Mesendoderm (in vitro differentiated cells): Measurements from ENCODE around the gene GET4.

Experiments used
- DNase-seq: peaks from one replicate; pipeline ENCODE4 v3.0.0; 2013
- H2AK5ac ChIP-seq: 2 replicates; pipeline ENCODE4 v1.6.1; 2013; ENCODE audit warnings: low read length, inconsistent platforms
- H2BK120ac ChIP-seq: 2 replicates; pipeline ENCODE4 v1.6.1; 2013; ENCODE audit warnings: low read depth, mild to moderate bottlenecking, low read length, moderate library complexity, mixed read lengths
- H2BK15ac ChIP-seq: replicated peaks from 2 replicates; pipeline ENCODE4 v1.6.1; 2013; ENCODE audit warnings: low read depth, mild to moderate bottlenecking, moderate library complexity
- H2BK5ac ChIP-seq: 2 replicates; pipeline ENCODE4 v1.6.1; 2013; ENCODE audit warnings: low read length, inconsistent platforms
- H3K18ac ChIP-seq: 2 replicates; pipeline ENCODE4 v1.6.1; 2013; ENCODE audit warnings: mild to moderate bottlenecking, low read length, mixed read lengths
- H3K23ac ChIP-seq: one replicate; pipeline ENCODE4 v1.6.1; 2013; ENCODE audit warnings: low read length
- H3K27ac ChIP-seq: 2 replicates; pipeline ENCODE4 v1.5.1; 2013; ENCODE audit warnings: low read depth, mild to moderate bottlenecking, inconsistent platforms, low read length, moderate library complexity
- H3K27me3 ChIP-seq: 2 replicates; pipeline ENCODE4 v1.6.1; 2013; ENCODE audit warnings: low read length, control low read depth, mild to moderate bottlenecking, inconsistent platforms; ENCODE audit not compliant: insufficient read depth, poor library complexity
- H3K36me3 ChIP-seq: 2 replicates; pipeline ENCODE4 v1.6.1; 2013; ENCODE audit warnings: low read length, inconsistent platforms; ENCODE audit not compliant: control insufficient read depth, insufficient read depth
- H3K4ac ChIP-seq: one replicate; pipeline ENCODE4 v1.6.1; 2013; ENCODE audit warnings: low read depth, mild to moderate bottlenecking, low read length, moderate library complexity
- H3K4me1 ChIP-seq: 2 replicates; pipeline ENCODE4 v1.6.1; 2013; ENCODE audit warnings: low read depth, low read length, inconsistent platforms; ENCODE audit not compliant: control insufficient read depth
- H3K4me2 ChIP-seq: 2 replicates; pipeline ENCODE4 v1.6.1; 2013; ENCODE audit warnings: low read length
- H3K4me3 ChIP-seq: 2 replicates; pipeline ENCODE4 v1.5.1; 2013; ENCODE audit warnings: mild to moderate bottlenecking, low read length
- H3K56ac ChIP-seq: one replicate; pipeline ENCODE4 v1.6.1; 2013; ENCODE audit warnings: low read length
- H3K79me1 ChIP-seq: 2 replicates; pipeline ENCODE4 v1.6.1; 2013; ENCODE audit warnings: low read length, inconsistent platforms
- H3K79me2 ChIP-seq: 2 replicates; pipeline ENCODE4 v1.6.1; 2013; ENCODE audit warnings: mild to moderate bottlenecking, low read length; ENCODE audit not compliant: control insufficient read depth, insufficient read depth
- H3K9ac ChIP-seq: 2 replicates; pipeline ENCODE4 v1.6.1; 2013; ENCODE audit warnings: low read length, inconsistent platforms
- H4K5ac ChIP-seq: one replicate; pipeline ENCODE4 v1.6.1; 2013; ENCODE audit warnings: low read length
- H4K8ac ChIP-seq: one replicate; pipeline ENCODE4 v1.6.1; 2013; ENCODE audit warnings: low read depth, mild to moderate bottlenecking, control low read depth, low read length, moderate library complexity
- WGBS: extraction: QIAGEN DNeasy Blood & Tissue Kit; methylation state at CpG from one replicate; pipeline ENCODE4 v1.1.7; 2013; ENCODE audit warnings: low lambda C conversion rate, missing lambda C conversion rate; ENCODE audit not compliant: insufficient coverage; ENCODE audit errors: extremely low coverage; 5-methylcytosine and 5-hydroxymethylcytosine counted together

GET4 gene

DNA sequence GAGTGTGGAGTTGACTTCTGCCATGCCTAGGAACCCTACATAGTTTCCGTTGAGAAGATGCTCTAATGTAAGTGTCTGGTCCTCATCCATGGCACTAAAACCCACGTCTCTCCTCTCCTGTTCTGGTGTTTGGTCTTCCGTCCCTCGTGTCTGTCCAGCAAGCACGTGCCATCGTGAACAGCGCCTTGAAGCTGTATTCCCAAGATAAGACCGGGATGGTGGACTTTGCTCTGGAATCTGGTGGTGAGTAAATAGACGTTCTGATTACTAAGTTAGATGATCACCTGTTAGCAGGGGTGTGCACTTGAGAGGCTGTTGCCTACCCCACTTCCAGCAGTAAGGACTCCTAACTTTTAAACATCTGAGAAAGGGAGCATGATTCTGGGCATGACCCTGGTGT, 15.1 kb upstream of the GET4 start:
- Histone ChIP-seq H3K4me1 (no peaks in the 10 kb centered on the region), H2BK15ac (no peak overlapping the region), H3K4me3 (no peak overlapping the region), H3K23ac (no peak overlapping the region), H3K18ac (no peak overlapping the region), H2BK120ac (no peak overlapping the region), H3K4ac (no peak overlapping the region), H3K36me3 (peaks cover 24% of the 10 kb centered on the region), H2AK5ac (no peak overlapping the region), H3K79me2 (no peaks in the 10 kb centered on the region), H3K9ac (no peak overlapping the region), H4K5ac (no peak overlapping the region), H2BK5ac (no peak overlapping the region), H3K4me2 (no peak overlapping the region), H3K27me3 (no peaks in the 10 kb centered on the region), H4K8ac (no peak overlapping the region), H3K56ac (no peak overlapping the region), H3K79me1 (no peaks in the 10 kb centered on the region), H3K27ac (no peak overlapping the region)
- DNase-seq, result no peak
- WGBS, result no CpG with 5 or more reads among the region's 9 CpGs

DNA sequence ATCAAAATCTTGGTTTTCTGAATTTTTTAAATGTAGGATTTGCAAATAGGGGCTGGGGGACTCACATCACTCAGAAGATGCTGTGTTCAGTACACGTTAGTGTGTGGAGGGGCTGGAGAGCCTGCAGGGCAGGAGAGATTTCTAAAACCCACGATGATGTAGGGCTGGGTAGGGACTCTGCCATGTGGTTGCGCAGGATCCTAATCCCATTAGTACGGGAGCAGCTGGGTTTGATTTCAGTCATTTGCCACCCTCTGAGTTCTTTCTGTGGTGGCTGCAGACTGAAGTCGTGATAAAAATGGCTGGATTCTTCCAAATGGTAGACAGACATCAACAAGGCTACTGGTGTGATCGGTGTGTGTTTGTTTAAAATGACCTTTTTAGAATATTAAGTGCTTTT, 14.2 kb upstream of the GET4 start:
- no peak overlapping the region for H4K8ac ChIP-seq
- no peak overlapping the region for H2BK5ac ChIP-seq
- no peaks in the 10 kb centered on the region for H3K4me1 ChIP-seq
- H2BK15ac ChIP-seq, result no peak overlapping the region
- no peaks in the 10 kb centered on the region for H3K79me2 ChIP-seq
- H3K18ac ChIP-seq, result no peak overlapping the region
- DNase-seq, result no peak
- no peak overlapping the region for H3K4ac ChIP-seq
- no peaks in the 10 kb centered on the region for H3K79me1 ChIP-seq
- H4K5ac ChIP-seq, result no peak overlapping the region
- H3K27ac ChIP-seq, result no peak overlapping the region
- WGBS, result no CpG with 5 or more reads among the region's 6 CpGs
- no peak overlapping the region for H3K4me2 ChIP-seq
- no peak overlapping the region for H2BK120ac ChIP-seq
- no peak overlapping the region for H3K56ac ChIP-seq
- H3K9ac ChIP-seq, result no peak overlapping the region
- H3K27me3 ChIP-seq, result no peaks in the 10 kb centered on the region
- H3K4me3 ChIP-seq, result no peak overlapping the region
- no peak overlapping the region for H3K23ac ChIP-seq
- H3K36me3 ChIP-seq, result peaks cover 22% of the 10 kb centered on the region
- no peak overlapping the region for H2AK5ac ChIP-seq

DNA sequence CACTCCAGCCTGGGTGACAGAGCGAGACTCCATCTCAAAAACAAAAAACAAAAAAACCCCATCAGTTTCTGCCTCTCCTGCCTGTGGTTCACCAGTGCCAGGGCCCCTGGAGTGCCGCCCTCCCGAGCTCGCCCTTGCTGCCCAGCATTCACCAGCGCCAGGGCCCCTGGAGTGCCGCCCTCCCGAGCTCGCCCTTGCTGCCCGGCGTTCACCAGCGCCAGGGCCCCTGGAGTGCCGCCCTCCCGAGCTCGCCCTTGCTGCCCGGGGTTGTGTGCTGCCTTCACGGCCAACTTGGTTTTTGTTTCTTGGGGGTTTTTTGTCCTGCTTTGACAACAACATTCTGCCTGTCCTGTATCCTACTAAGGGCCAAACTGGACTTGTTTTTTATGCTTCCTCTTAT, 13.2 kb upstream of the GET4 start:
- Histone ChIP-seq H3K27me3 (no peaks in the 10 kb centered on the region), H3K4me1 (no peaks in the 10 kb centered on the region), H3K9ac (no peak overlapping the region), H3K56ac (no peak overlapping the region), H2AK5ac (no peak overlapping the region), H2BK120ac (no peak overlapping the region), H2BK15ac (no peak overlapping the region), H3K4me3 (no peak overlapping the region), H3K27ac (no peak overlapping the region), H3K79me1 (no peaks in the 10 kb centered on the region), H3K79me2 (no peaks in the 10 kb centered on the region), H3K4ac (no peak overlapping the region), H4K5ac (no peak overlapping the region), H3K36me3 (peaks cover 20% of the 10 kb centered on the region), H4K8ac (no peak overlapping the region), H3K4me2 (no peak overlapping the region), H3K23ac (no peak overlapping the region), H3K18ac (no peak overlapping the region), H2BK5ac (no peak overlapping the region)
- WGBS, result no CpG with 5 or more reads among the region's 16 CpGs
- DNase-seq, result no peak

DNA sequence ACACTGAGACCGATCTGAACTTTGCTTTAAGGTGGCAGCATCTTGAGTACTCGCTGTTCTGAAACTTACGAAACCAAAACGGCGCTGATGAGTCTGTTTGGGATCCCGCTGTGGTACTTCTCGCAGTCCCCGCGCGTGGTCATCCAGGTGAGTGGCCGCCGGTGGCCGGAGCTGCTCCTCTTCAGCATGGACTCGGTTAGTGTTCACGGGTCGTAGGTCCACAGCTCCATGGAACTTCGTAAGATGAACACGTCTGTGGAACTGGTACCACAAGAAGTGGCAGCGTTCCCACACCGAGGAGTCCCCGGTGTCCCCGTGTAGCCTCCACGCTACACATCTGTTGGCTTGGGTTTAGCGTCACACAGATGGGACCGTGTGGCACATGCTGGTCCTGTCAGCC, 10.4 kb upstream of the GET4 start:
- Histone ChIP-seq H3K56ac (no peak overlapping the region), H2BK5ac (no peak overlapping the region), H2BK120ac (no peak overlapping the region), H3K4me2 (no peak overlapping the region), H3K27ac (no peak overlapping the region), H4K8ac (no peak overlapping the region), H4K5ac (no peak overlapping the region), H3K79me1 (no peaks in the 10 kb centered on the region), H2AK5ac (no peak overlapping the region), H3K4me1 (no peaks in the 10 kb centered on the region), H3K18ac (no peak overlapping the region), H3K27me3 (no peaks in the 10 kb centered on the region), H3K9ac (no peak overlapping the region), H3K23ac (no peak overlapping the region), H3K79me2 (no peaks in the 10 kb centered on the region), H2BK15ac (no peak overlapping the region), H3K4ac (no peak overlapping the region), H3K36me3 (peaks cover 17% of the 10 kb centered on the region), H3K4me3 (no peak overlapping the region)
- no CpG with 5 or more reads among the region's 25 CpGs for WGBS
- no peak for DNase-seq

DNA sequence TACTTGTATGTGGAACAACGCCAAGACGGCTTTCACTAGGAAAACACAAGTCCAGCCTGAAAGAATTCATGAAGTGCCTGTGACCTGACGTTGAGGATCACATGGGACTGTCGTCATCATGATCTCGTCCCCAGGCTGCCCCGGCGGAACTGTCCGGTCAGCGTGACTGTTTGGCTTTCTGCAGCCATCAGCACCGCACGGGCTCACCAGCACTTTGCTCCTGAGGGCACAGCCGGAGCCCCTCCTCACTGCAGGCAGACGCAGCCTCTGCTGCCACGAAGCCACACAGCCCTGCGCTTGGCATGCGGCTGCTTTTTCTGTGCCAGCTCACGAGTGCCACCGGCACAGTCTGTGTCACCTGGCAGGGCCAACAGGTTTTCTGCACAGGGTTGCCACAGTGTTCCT, 9.4 kb upstream of the GET4 start:
- no peaks in the 10 kb centered on the region for H3K79me1 ChIP-seq

DNA sequence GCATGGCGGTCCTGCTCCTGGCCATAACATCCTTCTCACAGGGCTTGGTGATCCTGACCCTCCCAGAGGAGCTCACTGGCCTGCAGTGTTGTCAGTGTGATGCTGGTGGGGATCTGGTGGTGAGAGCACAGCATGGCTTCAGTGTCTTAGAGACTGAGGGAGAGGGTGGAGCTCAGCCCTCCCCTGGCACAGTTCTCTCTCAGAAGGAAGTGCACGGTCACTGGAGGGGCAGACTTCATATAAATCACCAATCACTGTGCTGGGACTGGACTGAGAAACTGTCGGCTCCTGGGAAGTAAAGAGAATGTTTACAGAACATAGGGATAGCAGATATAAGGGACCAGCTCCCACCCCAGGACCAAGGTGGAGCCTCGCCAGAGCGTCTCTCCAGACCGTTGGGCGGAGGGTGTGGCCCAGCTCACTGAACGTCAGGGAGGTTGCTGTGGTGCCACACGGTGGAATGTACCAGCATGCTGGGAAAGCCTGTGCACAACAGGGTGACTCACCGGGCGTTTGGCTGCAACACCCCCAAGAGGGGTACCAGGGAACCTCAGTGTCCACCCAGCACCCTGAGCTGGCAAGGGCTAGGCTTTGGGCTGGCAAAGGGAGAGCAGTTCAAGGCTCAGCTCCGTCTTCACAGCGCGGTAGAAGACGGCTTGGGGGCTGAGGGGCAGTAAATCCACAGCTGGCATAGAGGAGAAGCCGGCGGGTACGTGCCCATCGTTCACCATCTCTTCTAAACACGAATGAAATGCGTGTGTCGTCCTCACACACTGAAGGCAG, 8.8 kb upstream of the GET4 start:
- Histone ChIP-seq H3K23ac (no peak overlapping the region), H3K79me1 (no peaks in the 10 kb centered on the region), H2BK120ac (no peak overlapping the region), H3K27ac (no peak overlapping the region), H2AK5ac (no peak overlapping the region), H4K8ac (no peak overlapping the region), H2BK15ac (no peak overlapping the region), H3K4me2 (no peak overlapping the region), H3K56ac (no peak overlapping the region), H3K4me1 (no peaks in the 10 kb centered on the region), H4K5ac (no peak overlapping the region), H3K18ac (no peak overlapping the region), H3K79me2 (no peaks in the 10 kb centered on the region), H2BK5ac (no peak overlapping the region), H3K27me3 (no peaks in the 10 kb centered on the region), H3K4ac (no peak overlapping the region), H3K9ac (no peak overlapping the region), H3K36me3 (peaks cover 12% of the 10 kb centered on the region), H3K4me3 (no peak overlapping the region)
- no CpG with 5 or more reads among the region's 22 CpGs for WGBS
- DNase-seq, result no peak

More for the DNA sequence above, 9.4 kb upstream of the GET4 start:
- DNase-seq, result no peak
- no peak overlapping the region for H3K4me2 ChIP-seq
- no peak overlapping the region for H3K4ac ChIP-seq
- H3K4me3 ChIP-seq, result no peak overlapping the region
- H2BK120ac ChIP-seq, result no peak overlapping the region
- no peak overlapping the region for H3K23ac ChIP-seq
- H2BK15ac ChIP-seq, result no peak overlapping the region
- no peaks in the 10 kb centered on the region for H3K27me3 ChIP-seq
- no peak overlapping the region for H3K18ac ChIP-seq
- H3K4me1 ChIP-seq, result no peaks in the 10 kb centered on the region
- H3K56ac ChIP-seq, result no peak overlapping the region
- no peak overlapping the region for H4K5ac ChIP-seq
- no peaks in the 10 kb centered on the region for H3K79me2 ChIP-seq
- no peak overlapping the region for H2BK5ac ChIP-seq
- no peak overlapping the region for H3K27ac ChIP-seq
- H4K8ac ChIP-seq, result no peak overlapping the region
- WGBS, result no CpG with 5 or more reads among the region's 18 CpGs
- no peak overlapping the region for H3K9ac ChIP-seq
- no peak overlapping the region for H2AK5ac ChIP-seq
- H3K36me3 ChIP-seq, result peaks cover 11% of the 10 kb centered on the region
